DND-41 (cell line): ENCODE results near the gene ASB4.

Experiments
- CTCF ChIP-seq: IDR thresholded peaks from 2 replicates; pipeline ENCODE4 v1.5.1; 2012; ENCODE audit warnings: borderline replicate concordance, low read length, moderate library complexity, mild to moderate bottlenecking; ENCODE audit not compliant: poor library complexity, severe bottlenecking; ENCODE audit errors: extremely low read depth
- EZH2 ChIP-seq: IDR thresholded peaks from 3 replicates; pipeline ENCODE4 v1.6.1; 2012; ENCODE audit warnings: borderline replicate concordance, low read depth, mild to moderate bottlenecking, moderate library complexity, low read length, inconsistent platforms; ENCODE audit not compliant: severe bottlenecking

GRCh38 chr7:95534796-95535195 lies 49.1 kb downstream of the ASB4 start:
- TF ChIP-seq CTCF = no peak
- no peak for TF ChIP-seq EZH2
